CD4-positive, alpha-beta T cell (primary cell): ENCODE measurements around the gene TMEM108. TPM values are rescaled to one million over a fixed set of nuclear protein-coding genes. Genes with fewer than 3 reads are reported as not detected.

Experiments used
- ATAC-seq: fragments of 200-7000 bp; cut with Tn5 transposase; one replicate; pipeline ENCODE4 v1.10.0; 2022; ENCODE audit warnings: mild to moderate bottlenecking; ENCODE audit not compliant: poor library complexity
- CTCF ChIA-PET: fragments of 350-600 bp; sonication (Branson Sonifier 250); formaldehyde crosslinking; loops from one replicate; lab custom pipeline; 2021; ENCODE audit warnings: antibody characterized with exemption, inconsistent platforms; lab: Charles Lee
- POLR2A ChIA-PET: fragments of 350-600 bp; sonication (Branson Sonifier 250); formaldehyde crosslinking; loops from one replicate; lab custom pipeline; 2021; ENCODE audit warnings: antibody characterized with exemption, inconsistent platforms; lab: Charles Lee
- DNase-seq, 14 experiments: peaks; one replicate each; pipeline ENCODE4 v3.0.0-alpha.2; 2013 to 2020; ENCODE audit warnings: mixed read lengths in 2 of 14
- H3K27ac ChIP-seq, 2 donors: one replicate each; pipeline versions ENCODE4 v1.5.1 to v1.7.0; 2013; ENCODE audit warnings: low read length in 2 of 2, low read depth in 1 of 2, mild to moderate bottlenecking in 1 of 2
- H3K27me3 ChIP-seq, 2 experiments: 1 replicate in 1 of 2; 2 replicates in 1 of 2; pipeline versions ENCODE4 v1.6.1 to v1.7.0; 2013; ENCODE audit warnings: low read length in 2 of 2, control low read depth in 1 of 2, mild to moderate bottlenecking in 1 of 2, moderate library complexity in 1 of 2; ENCODE audit not compliant: insufficient read depth in 2 of 2, control insufficient read depth in 1 of 2
- H3K36me3 ChIP-seq: one replicate; pipeline ENCODE4 v1.6.1; 2013; ENCODE audit warnings: low read length, control low read depth; ENCODE audit not compliant: insufficient read depth
- H3K4me1 ChIP-seq: one replicate; pipeline ENCODE4 v1.6.1; 2013; ENCODE audit warnings: low read length, control low read depth; ENCODE audit not compliant: insufficient read depth
- H3K4me3 ChIP-seq: one replicate; pipeline ENCODE4 v1.5.1; 2013; ENCODE audit warnings: mild to moderate bottlenecking, low read length, moderate library complexity
- H3K9me3 ChIP-seq, 2 experiments: 1 replicate in 1 of 2; 2 replicates in 1 of 2; pipeline versions ENCODE4 v1.6.1 to v1.7.0; 2013; ENCODE audit warnings: low read length in 2 of 2, mild to moderate bottlenecking in 2 of 2, control low read depth in 1 of 2, moderate library complexity in 1 of 2; ENCODE audit not compliant: control insufficient read depth in 1 of 2, insufficient read depth in 1 of 2
- H3K27ac Mint-ChIP-seq: one replicate; pipeline ENCODE4 v1.8.0; 2020; ENCODE audit warnings: mixed read lengths
- H3K27me3 Mint-ChIP-seq: one replicate; pipeline ENCODE4 v1.8.0; 2021; ENCODE audit warnings: mixed read lengths
- H3K36me3 Mint-ChIP-seq: one replicate; pipeline ENCODE4 v1.8.0; 2021; ENCODE audit warnings: low read depth, mixed read lengths
- H3K4me1 Mint-ChIP-seq: one replicate; pipeline ENCODE4 v1.8.0; 2021; ENCODE audit warnings: low read depth, mixed read lengths
- H3K4me3 Mint-ChIP-seq: one replicate; pipeline ENCODE4 v1.8.0; 2020; ENCODE audit warnings: mild to moderate bottlenecking, mixed read lengths
- H3K9me3 Mint-ChIP-seq: one replicate; pipeline ENCODE4 v1.8.0; 2020; ENCODE audit warnings: mixed read lengths
- intact Hi-C, 2 experiments: fragments of 100-400 bp; cut with DNase I in 1 of 2; cut with micrococcal nuclease in 1 of 2; formaldehyde crosslinking; loops; one replicate each; pipeline versions ENCODE4 v1.15.1 to v1.9.0; 2023 to 2025; cut with DNase I, micrococcal nuclease
- total RNA-seq, 174 experiments: library from RNA in 2 of 174; stranded (reverse) in 2 of 174; gene quantifications; one replicate each; pipeline ENCODE4 v1.2.3 and lab custom pipeline; 2021 to 2026
- TF ChIP-seq, protein P1 (sequence below): fragments of 200-600 bp; IDR thresholded peaks from one replicate; pipeline ENCODE4 v1.8.0; 2022; ENCODE audit warnings: antibody characterized with exemption, mild to moderate bottlenecking

Gene TMEM108
- total RNA-seq, 2 experiments from 2014 or later, result not detected

DNA sequence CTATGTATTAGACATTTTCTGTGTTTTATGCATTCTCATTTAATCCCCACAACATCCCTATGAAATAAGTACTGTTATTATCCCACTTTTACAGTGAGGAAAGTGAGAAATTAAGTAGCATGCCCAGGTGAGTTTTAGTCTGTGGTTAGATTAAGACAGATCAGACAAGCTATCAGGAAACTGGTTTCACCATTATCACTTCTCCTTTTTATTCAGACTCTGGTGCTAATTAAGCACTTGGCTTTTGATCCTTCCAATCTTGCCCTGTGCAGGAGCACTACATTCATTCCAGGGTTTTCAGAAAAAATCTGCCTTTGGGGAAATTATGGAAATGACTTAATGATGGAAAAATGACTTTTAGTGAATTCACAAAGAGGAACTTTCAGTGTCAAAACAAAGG is 115.2 kb downstream of the TMEM108 start:
- POLR2A ChIA-PET, result no interaction called here
- CTCF ChIA-PET, result no interaction called here

DNA sequence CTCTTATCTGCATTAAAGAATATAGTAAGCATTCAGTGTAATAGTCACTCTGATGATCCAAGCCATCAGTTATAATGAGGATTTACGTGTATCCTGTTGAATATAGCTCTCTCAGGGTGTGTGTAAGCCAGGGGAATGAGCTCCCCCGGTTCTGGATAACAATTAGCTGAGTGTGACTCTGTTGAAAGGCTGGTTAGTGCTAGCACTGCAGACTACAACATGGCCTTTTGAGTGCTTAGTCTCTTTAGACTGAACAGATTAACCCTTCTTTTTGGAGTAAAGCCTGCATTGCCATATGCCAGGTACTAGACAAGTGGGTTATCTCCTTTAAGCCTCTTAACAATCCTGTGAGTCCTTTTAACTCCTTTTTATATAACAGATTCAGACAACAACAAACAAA is 119.5 kb downstream of the TMEM108 start:
- Histone ChIP-seq H3K4me3 (no peak overlapping the region), H3K36me3 (no peaks in the 10 kb centered on the region), H3K9me3 (no peaks in the 10 kb centered on the region), H3K4me1 (no peaks in the 10 kb centered on the region), H3K27me3 (no peaks in the 10 kb centered on the region), H3K27ac (no peak overlapping the region)
- Mint-ChIP-seq H3K9me3 (peaks cover 2% of the 10 kb centered on the region), H3K27ac (no peak overlapping the region), H3K4me3 (no peak overlapping the region), H3K27me3 (peaks cover 10% of the 10 kb centered on the region), H3K36me3 (no peaks in the 10 kb centered on the region), H3K4me1 (no peaks in the 10 kb centered on the region)
- CTCF ChIA-PET, result no interaction called here
- ATAC-seq, result no peak
- intact Hi-C loops, result no loop called here
- TF ChIP-seq, protein P1, sequence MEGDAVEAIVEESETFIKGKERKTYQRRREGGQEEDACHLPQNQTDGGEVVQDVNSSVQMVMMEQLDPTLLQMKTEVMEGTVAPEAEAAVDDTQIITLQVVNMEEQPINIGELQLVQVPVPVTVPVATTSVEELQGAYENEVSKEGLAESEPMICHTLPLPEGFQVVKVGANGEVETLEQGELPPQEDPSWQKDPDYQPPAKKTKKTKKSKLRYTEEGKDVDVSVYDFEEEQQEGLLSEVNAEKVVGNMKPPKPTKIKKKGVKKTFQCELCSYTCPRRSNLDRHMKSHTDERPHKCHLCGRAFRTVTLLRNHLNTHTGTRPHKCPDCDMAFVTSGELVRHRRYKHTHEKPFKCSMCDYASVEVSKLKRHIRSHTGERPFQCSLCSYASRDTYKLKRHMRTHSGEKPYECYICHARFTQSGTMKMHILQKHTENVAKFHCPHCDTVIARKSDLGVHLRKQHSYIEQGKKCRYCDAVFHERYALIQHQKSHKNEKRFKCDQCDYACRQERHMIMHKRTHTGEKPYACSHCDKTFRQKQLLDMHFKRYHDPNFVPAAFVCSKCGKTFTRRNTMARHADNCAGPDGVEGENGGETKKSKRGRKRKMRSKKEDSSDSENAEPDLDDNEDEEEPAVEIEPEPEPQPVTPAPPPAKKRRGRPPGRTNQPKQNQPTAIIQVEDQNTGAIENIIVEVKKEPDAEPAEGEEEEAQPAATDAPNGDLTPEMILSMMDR, result no peak
- POLR2A ChIA-PET, result no interaction called here
- no peak for DNase-seq

More for the DNA sequence above, 115.2 kb downstream of the TMEM108 start:
- H3K4me3 ChIP-seq, result no peak overlapping the region
- ATAC-seq (no peak), DNase-seq (no peak)
- intact Hi-C loops, result no loop called here
- H3K36me3 ChIP-seq, result no peaks in the 10 kb centered on the region
- no peak overlapping the region for H3K4me3 Mint-ChIP-seq
- H3K9me3 ChIP-seq, result no peaks in the 10 kb centered on the region
- H3K36me3 Mint-ChIP-seq, result no peaks in the 10 kb centered on the region
- no peaks in the 10 kb centered on the region for H3K4me1 Mint-ChIP-seq
- peaks cover 2% of the 10 kb centered on the region for H3K9me3 Mint-ChIP-seq
- no peaks in the 10 kb centered on the region for H3K27me3 ChIP-seq
- no peaks in the 10 kb centered on the region for H3K4me1 ChIP-seq
- peaks cover 10% of the 10 kb centered on the region for H3K27me3 Mint-ChIP-seq
- H3K27ac ChIP-seq, result no peak overlapping the region
- no peak overlapping the region for H3K27ac Mint-ChIP-seq
- TF ChIP-seq, protein P1, result no peak

DNA sequence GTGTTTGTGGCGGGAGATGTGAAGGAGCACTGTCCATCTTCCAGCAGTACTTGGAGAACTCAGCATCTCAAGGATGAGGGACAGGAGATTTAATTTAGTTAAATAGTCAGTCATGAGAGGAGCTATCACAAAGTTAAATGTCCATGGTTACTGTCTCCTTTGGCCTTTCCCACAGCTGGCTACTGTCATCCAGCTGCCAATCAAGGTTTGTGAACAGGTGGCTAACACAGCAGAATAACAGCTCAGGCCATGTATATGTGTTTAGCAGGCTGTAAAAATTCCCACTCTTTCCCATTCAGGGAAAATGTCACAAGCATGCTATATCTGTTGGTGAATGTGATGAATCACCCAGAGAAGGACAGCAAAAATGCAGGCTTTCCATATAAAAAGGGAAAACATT is 120.5 kb downstream of the TMEM108 start:
- TF ChIP-seq, protein P1, result no peak
- H3K36me3 ChIP-seq, result no peaks in the 10 kb centered on the region
- no peak for ATAC-seq
- DNase-seq, result no peak
- H3K27ac ChIP-seq, result no peak overlapping the region
- ChIA-PET CTCF (no interaction called here), POLR2A (no interaction called here)
- intact Hi-C loops, result no loop called here
- H3K36me3 Mint-ChIP-seq, result no peaks in the 10 kb centered on the region
- no peak overlapping the region for H3K4me3 ChIP-seq
- peaks cover 13% of the 10 kb centered on the region for H3K27me3 Mint-ChIP-seq
- no peaks in the 10 kb centered on the region for H3K27me3 ChIP-seq
- H3K27ac Mint-ChIP-seq, result no peak overlapping the region
- no peaks in the 10 kb centered on the region for H3K4me1 ChIP-seq
- no peaks in the 10 kb centered on the region for H3K4me1 Mint-ChIP-seq
- no peaks in the 10 kb centered on the region for H3K9me3 ChIP-seq
- no peak overlapping the region for H3K4me3 Mint-ChIP-seq
- peaks cover under 1% of the 10 kb centered on the region for H3K9me3 Mint-ChIP-seq
